Amniotic stem cell (primary cell): ENCODE results near the gene YPEL1.
"Not testable (repeated sequence)": the region's sequence is repeated elsewhere in the genome, so short reads cannot be mapped to it uniquely, and the experiment has no call there.

ENCODE experiments used
- DNase-seq: peaks from one replicate; lab custom pipeline; 2025; lab: John Stamatoyannopoulos, UW

Gene YPEL1

DNA sequence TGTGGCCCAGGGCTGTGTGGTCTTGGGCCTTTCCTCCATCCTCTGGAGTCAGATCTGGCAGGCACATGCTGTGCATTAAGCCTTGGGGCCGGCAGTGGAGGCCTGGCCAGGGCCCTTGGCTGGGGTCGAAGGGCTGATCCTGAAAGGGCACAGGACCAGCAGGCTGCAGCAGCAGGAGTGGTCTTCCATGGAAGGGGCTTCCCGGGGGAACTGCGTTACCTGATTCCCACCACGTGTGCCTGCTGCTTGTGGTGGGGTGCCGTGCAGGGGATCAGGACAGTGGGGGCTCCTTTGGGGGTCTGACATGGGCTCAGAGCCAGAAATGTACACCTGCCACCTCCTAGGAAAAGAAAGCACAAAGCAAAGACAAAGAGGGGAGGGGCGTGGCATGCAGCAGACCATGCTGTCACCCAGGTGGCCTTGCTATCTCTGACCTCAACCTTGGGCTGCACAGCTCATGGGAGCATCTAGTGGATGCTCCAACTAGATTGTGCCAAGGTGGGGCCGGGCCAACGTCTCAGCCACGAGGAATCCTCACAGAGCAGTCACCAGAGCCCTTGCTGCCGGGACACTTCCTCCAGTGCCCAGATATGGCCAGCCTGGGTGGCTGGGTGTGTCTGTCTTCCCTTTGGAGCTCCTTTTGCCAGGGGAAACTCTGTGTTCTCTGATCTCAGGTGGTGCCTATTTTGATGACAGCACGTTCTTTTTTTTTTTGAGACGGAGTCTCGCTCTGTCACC is 17.9 kb upstream of the YPEL1 start:
- DNase-seq = no peak

GRCh38 chr22:21752276-21752675 is 16.7 kb upstream of the YPEL1 start:
- no peak for DNase-seq

DNA sequence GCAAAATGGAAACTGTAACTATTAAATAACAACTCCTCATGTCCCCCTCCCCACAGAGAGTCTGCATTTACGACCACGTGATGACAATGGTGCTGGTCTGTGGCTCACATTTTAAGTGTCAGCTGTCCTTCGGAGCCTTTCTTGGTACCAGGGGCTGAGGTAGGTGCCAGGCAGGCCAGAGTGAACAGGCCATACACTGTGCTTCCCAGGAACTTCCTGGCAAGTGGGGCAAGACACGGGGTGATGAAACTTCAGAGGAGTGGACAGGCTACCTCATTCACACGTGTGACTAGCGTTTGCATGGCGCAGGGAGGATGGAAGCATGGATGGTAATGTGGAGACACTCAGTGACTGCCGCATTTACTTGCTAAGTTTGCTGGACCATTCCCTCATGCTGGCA is 10.4 kb upstream of the YPEL1 start:
- no peak for DNase-seq

- DNase-seq = not testable (repeated sequence)
Measured at GRCh38 chr22:21744917-21745316, 9.3 kb upstream of the YPEL1 start.

DNA sequence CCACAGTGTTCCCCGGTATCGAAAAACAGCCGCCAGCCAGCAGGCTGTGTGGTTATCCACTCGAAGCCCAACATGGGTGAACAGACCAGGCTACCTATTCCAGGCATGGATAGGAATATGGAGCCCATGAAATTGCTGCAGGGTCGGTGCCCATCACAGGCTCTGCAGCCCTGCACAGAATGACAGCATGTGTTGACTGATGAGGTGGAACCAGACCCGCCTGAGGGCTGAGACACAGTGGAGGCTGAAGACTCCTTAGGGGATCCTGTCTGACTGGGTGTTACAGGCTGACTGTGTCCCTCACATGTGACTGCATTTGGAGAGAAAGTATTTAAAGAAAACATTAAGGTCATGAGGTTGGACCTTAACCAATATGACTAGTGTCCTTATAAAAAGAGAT is 6.2 kb upstream of the YPEL1 start:
- no peak for DNase-seq

GRCh38 chr22:21741059-21741458 is 5.5 kb upstream of the YPEL1 start:
- no peak for DNase-seq

GRCh38 chr22:21739828-21740377 is 4.3 kb upstream of the YPEL1 start:
- no peak for DNase-seq

GRCh38 chr22:21738966-21739365 is 3.4 kb upstream of the YPEL1 start:
- DNase-seq = no peak

- DNase-seq = no peak
Measured at GRCh38 chr22:21738081-21738480, 2.5 kb upstream of the YPEL1 start.

GRCh38 chr22:21736948-21737347 is 1.4 kb upstream of the YPEL1 start:
- DNase-seq = no peak

GRCh38 chr22:21736084-21736642 is 569 bp upstream of the YPEL1 start:
- no peak for DNase-seq

- no peak for DNase-seq
Measured at GRCh38 chr22:21734540-21735199, 924 bp downstream of the YPEL1 start.

DNA sequence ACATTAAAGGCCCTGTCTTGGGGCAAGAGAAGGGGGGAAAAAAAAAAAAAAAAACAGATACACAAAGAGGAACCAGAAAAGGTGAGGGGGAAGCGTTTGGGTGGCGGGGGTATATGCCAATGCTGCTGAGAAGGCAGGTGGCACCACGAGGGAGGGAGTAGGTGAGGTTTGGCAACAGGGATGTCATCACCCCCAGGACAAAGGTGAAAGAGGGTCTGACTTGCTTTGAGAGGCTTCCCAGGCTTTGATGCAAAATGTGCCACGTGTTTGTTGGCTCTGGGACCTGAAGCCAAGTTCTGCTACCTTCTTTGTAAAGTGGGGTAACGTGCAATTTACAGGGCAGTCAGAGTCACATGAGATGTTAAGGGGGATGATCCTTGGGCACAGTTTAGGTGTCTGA is 4.1 kb downstream of the YPEL1 start:
- no peak for DNase-seq

GRCh38 chr22:21730535-21731308 is 4.9 kb downstream of the YPEL1 start:
- no peak for DNase-seq

- DNase-seq = not testable (repeated sequence)
Measured at GRCh38 chr22:21729184-21729583, 6.4 kb downstream of the YPEL1 start.

- no peak for DNase-seq
Measured at GRCh38 chr22:21728270-21728669, 7.3 kb downstream of the YPEL1 start.

DNA sequence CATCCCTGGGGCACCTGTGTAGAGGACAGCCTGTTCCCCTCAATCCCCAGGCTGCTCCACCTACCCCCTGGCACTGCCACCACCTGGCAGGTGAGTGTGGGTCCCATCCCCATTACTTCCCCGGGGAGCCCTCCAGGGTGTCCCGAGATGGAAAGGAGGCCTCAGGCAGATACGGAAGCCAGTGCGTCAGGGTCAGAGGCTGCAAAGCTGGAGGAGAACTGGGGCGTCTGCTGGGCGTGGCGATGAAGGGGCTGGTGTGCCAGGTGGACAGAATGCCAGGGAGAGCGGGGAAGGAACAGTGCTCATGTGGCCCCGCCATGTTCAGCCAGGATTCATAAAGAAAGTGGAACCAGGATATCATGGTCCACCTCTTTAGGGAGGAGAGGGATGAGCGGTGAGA is 7.8 kb downstream of the YPEL1 start:
- DNase-seq = no peak

- DNase-seq = no peak
Measured at GRCh38 chr22:21727159-21727558, 8.4 kb downstream of the YPEL1 start.

- DNase-seq = no peak
Measured at GRCh38 chr22:21726650-21727049, 8.9 kb downstream of the YPEL1 start.

DNA sequence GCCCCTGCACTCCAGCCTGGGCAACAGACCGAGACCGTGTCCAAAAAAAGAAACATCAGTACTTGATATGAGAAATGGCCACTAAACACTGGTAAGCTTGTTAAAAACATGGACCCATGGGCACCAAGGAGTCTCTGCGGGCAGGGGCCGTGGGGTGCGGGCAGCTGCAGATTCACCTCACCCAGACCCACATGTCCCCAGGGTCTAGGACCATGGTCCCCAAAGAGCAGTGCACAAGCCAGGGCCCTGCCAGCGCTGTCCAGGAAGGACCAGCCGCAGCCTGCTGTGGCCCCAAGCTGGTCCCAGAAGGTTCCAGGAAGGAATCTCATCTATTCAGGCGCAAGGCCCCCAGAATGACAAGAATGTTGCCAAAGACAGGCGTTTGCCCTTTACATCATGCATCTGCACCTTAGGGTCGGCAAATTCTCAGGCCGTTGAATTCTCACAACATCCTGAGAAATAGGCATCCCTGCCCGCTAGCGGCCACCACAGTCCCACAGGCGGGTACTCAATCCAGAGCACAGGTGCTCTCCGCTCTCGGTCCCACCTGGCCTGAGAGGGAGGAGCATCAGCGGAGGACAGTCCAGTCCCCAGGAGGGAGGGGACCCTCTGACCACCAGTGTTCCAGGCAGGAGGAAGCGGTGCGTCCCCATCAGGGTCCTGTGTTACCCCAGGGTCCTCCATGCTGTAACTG is 9.5 kb downstream of the YPEL1 start:
- DNase-seq = no peak

DNA sequence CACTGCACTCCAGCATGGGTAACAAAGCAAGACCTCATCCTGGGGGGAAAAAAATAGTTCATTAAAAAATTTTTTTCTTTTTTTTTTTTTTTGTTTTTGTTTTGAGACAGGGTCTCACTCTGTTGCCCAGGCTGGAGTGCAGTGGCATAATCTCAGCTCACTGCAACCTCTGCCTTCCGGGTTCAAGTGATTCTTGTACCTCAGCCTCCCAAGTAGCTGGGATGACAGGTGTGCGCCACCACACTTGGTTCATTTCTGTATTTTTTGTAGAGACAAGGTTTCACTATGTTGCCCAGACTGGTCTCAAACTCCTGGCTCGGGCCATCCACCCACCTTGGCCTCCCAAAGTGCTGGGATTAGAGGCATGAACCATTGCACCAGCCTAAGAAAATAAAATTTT is 11.1 kb downstream of the YPEL1 start:
- DNase-seq = not testable (repeated sequence)
